Hippocampal formation (tissue), 2 donors: ENCODE data around the gene BACE2.
"Not testable (repeated sequence)": the region's sequence is repeated elsewhere in the genome, so short reads cannot be mapped to it uniquely, and the experiment has no call there.

Source experiments
- DNase-seq, 2 donors: peaks; one replicate each; lab custom pipeline; 2025; lab: John Stamatoyannopoulos, UW

The BACE2 gene

GRCh38 chr21:41277846-41278245, 109.9 kb downstream of the BACE2 start:
- DNase-seq, result no peak

- no peak for DNase-seq
These were observed 112.4 kb downstream of the BACE2 start for GRCh38 chr21:41280115-41280919.

- DNase-seq, result no peak
These were observed 114.5 kb downstream of the BACE2 start for GRCh38 chr21:41282412-41282811.

- peak; percentile 17 to 79 for DNase-seq
These were observed 115.4 kb downstream of the BACE2 start for GRCh38 chr21:41283211-41283818.

DNA sequence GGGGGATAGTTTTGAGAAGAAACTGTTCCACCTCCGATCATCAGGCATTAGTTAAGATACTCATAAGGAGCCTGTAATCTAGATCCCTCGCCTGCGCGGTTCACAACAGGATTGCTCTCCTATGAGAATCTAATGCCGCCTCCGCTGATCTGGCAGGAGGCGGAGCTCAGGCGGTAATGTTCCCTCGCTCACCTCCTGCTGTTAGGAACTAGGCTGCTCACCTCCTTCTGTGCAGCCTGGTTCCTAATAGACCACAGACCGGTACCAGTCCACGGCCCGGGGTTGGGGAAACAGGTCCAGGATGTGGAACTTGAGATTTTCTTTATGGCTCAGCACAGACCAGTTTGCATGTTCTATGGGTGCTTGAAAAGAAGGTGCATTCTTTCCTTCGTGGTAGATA, 121.5 kb downstream of the BACE2 start:
- no peak for DNase-seq

GRCh38 chr21:41290106-41290799, 122.3 kb downstream of the BACE2 start:
- DNase-seq, result no peak

GRCh38 chr21:41294548-41295231, 126.7 kb downstream of the BACE2 start:
- DNase-seq, result no peak

DNA sequence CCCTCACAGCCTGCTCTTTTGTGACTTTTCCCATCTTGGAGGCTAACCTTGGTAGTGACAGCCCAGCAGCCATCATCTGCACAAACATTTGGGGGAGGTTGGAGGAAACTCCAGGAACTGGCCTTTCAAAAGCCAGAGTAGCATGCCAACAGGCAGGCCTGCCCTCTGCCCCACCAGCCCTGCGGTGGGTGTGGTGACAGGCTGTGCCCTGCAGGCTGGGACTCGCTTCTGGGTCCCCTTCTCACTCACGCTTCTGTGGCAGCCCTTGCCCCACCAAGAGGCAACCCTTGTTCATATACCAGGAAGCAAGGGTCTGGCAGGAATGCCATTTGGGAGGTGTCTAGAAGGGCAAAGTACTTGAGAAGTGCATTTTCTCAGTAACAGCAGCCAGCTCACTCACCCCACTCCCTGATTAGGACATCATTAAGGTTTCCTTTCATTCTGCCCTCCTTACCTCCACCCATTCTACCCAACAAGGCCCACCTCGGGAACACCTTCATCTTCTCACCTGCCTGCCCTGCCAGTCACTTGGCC, 127.8 kb downstream of the BACE2 start:
- no peak for DNase-seq

GRCh38 chr21:41302976-41303375, 135.0 kb downstream of the BACE2 start:
- DNase-seq, result no peak

DNA sequence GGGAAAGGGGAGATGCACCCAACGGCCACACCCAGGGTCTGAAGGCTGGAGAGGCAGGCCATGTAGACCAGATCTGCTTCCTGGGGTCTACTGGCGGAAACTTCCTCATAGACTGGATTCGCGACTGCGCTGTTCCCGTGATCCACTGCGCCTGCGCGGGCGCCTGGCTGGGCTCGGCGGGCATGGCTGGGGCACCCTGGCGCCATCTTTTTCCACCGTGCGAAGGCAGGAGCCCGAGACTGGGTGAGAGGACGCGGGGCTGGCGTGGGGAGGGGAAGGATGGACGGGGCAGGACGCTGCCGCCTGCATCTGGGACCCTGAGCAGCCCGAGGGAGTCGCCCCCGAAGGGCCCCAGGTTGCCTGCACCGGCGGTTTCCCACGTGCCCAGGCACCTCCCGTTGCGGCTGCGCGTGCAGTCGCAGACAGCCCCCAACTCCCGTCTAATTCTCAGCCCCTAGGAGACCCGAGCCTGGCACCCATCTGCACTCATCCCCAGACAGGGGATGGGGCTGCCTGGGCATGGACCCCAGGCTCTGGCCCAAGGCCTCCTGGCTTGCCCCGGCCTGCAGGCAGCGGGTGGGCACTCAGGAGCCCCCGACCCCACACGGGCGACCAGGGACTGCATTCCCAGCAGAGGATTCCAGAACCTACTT, 136.2 kb downstream of the BACE2 start:
- no peak for DNase-seq

GRCh38 chr21:41307219-41307618, 139.3 kb downstream of the BACE2 start:
- no peak for DNase-seq

GRCh38 chr21:41313285-41314164, 145.6 kb downstream of the BACE2 start:
- not testable (repeated sequence) for DNase-seq

- no peak for DNase-seq
These were observed 147.8 kb downstream of the BACE2 start for GRCh38 chr21:41315726-41316125.

GRCh38 chr21:41316200-41317062, 148.5 kb downstream of the BACE2 start, which contains the start of gene FAM3B:
TSS of gene FAM3B (plus strand) at chr21:41316801. CDS start at chr21:41316880, 79 bp downstream.
- no peak for DNase-seq

- DNase-seq, result no peak
These were observed 149.1 kb downstream of the BACE2 start for GRCh38 chr21:41317063-41317392.

DNA sequence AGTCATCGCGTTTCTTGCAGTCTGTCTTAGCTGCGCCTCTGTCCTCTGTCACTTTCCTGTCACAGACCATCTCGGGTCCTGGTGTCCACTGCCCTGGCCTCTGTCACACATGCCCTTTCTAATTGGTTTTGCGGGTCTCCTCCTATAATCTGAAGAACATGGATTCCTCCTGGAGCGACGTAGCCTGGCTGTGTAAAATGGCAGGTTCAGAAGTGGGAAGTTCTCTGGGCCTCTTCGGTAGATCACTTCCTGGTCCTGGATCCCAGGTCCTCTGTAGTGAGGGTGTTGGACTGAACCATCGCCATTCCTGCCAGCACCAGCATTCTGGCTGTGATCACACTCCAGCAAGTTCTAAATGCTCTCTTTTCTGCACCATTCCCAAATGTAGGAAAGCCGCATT, 149.5 kb downstream of the BACE2 start:
- no peak for DNase-seq

- no peak for DNase-seq
These were observed 150.3 kb downstream of the BACE2 start for GRCh38 chr21:41318218-41318617.

DNA sequence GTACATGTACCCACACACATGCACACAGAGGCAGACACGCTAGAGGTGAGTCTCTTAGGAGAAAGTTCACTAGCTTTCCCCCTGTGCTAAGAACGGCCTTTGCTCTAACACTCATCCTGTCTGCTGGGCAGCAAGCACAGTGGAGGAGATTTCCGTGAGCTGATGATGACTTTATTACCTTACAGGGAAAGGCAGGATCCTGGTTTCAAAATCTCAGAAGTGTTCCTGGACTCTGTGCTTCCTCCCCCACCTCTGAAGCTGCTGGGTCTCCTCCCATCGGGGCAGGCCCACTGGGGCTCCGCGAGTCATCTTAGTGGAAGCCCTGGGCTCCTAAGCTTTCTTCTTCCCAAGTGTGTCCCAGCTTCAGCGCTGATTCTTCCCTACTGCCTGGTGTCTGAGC, 151.3 kb downstream of the BACE2 start:
- no peak for DNase-seq

GRCh38 chr21:41321211-41321907, 153.4 kb downstream of the BACE2 start:
- no peak for DNase-seq
